ENCODE results near the gene SGCD.

SGCD gene

GRCh38 chr5:156340893-156341292 lies 13.9 kb downstream of the SGCD start:
- no peaks in the 10 kb centered on the region for H3K27me3 ChIP-seq
- no peak overlapping the region for H3K4me3 ChIP-seq (ENCODE audit: low read depth in 1 of 2, low read length in 1 of 2)
- no peak overlapping the region for H3K27ac ChIP-seq
- H3K9me3 ChIP-seq, result peaks cover 3% of the 10 kb centered on the region
- no peak for TF ChIP-seq CTCF (IDR thresholded peaks at IDR 0.05)
- H3K4me1 ChIP-seq (ENCODE audit: control insufficient read depth in 1 of 2, insufficient read depth in 1 of 2, low read depth in 1 of 2, low read length in 1 of 2), result no peaks in the 10 kb centered on the region
- no peaks in the 10 kb centered on the region for H3K36me3 ChIP-seq

GRCh38 chr5:156350256-156350655 lies 23.3 kb downstream of the SGCD start:
- TF ChIP-seq CTCF (IDR thresholded peaks at IDR 0.05), result no peak
- Histone ChIP-seq H3K36me3 (no peaks in the 10 kb centered on the region), H3K4me1 (ENCODE audit: control insufficient read depth in 1 of 2, insufficient read depth in 1 of 2, low read depth in 1 of 2, low read length in 1 of 2) (no peaks in the 10 kb centered on the region), H3K4me3 (ENCODE audit: low read depth in 1 of 2, low read length in 1 of 2) (no peak overlapping the region), H3K27me3 (no peaks in the 10 kb centered on the region), H3K9me3 (no peaks in the 10 kb centered on the region), H3K27ac (no peak overlapping the region)

- Histone ChIP-seq H3K9me3 (no peaks in the 10 kb centered on the region), H3K27ac (no peak overlapping the region), H3K27me3 (no peaks in the 10 kb centered on the region), H3K36me3 (no peaks in the 10 kb centered on the region), H3K4me3 (ENCODE audit: low read depth in 1 of 2, low read length in 1 of 2) (no peak overlapping the region), H3K4me1 (ENCODE audit: control insufficient read depth in 1 of 2, insufficient read depth in 1 of 2, low read depth in 1 of 2, low read length in 1 of 2) (no peaks in the 10 kb centered on the region)
- TF ChIP-seq CTCF (IDR thresholded peaks at IDR 0.05), result no peak
These were observed 24.5 kb downstream of the SGCD start for GRCh38 chr5:156351423-156351822.

GRCh38 chr5:156354571-156354970 lies 27.6 kb downstream of the SGCD start:
- Histone ChIP-seq H3K4me1 (ENCODE audit: control insufficient read depth in 1 of 2, insufficient read depth in 1 of 2, low read depth in 1 of 2, low read length in 1 of 2) (no peaks in the 10 kb centered on the region), H3K27me3 (no peaks in the 10 kb centered on the region), H3K36me3 (no peaks in the 10 kb centered on the region), H3K9me3 (no peaks in the 10 kb centered on the region), H3K27ac (no peak overlapping the region), H3K4me3 (ENCODE audit: low read depth in 1 of 2, low read length in 1 of 2) (no peak overlapping the region)
- no peak for TF ChIP-seq CTCF (IDR thresholded peaks at IDR 0.05)

GRCh38 chr5:156356238-156356637 lies 29.3 kb downstream of the SGCD start:
- Histone ChIP-seq H3K27ac (no peak overlapping the region), H3K36me3 (no peaks in the 10 kb centered on the region), H3K27me3 (no peaks in the 10 kb centered on the region), H3K4me1 (ENCODE audit: control insufficient read depth in 1 of 2, insufficient read depth in 1 of 2, low read depth in 1 of 2, low read length in 1 of 2) (no peaks in the 10 kb centered on the region), H3K9me3 (no peaks in the 10 kb centered on the region), H3K4me3 (ENCODE audit: low read depth in 1 of 2, low read length in 1 of 2) (no peak overlapping the region)
- no peak for TF ChIP-seq CTCF (IDR thresholded peaks at IDR 0.05)

GRCh38 chr5:156359476-156359875 lies 32.5 kb downstream of the SGCD start:
- Histone ChIP-seq H3K36me3 (no peaks in the 10 kb centered on the region), H3K27ac (no peak overlapping the region), H3K4me3 (ENCODE audit: low read depth in 1 of 2, low read length in 1 of 2) (no peak overlapping the region), H3K27me3 (no peaks in the 10 kb centered on the region), H3K9me3 (no peaks in the 10 kb centered on the region), H3K4me1 (ENCODE audit: control insufficient read depth in 1 of 2, insufficient read depth in 1 of 2, low read depth in 1 of 2, low read length in 1 of 2) (no peaks in the 10 kb centered on the region)
- TF ChIP-seq CTCF (IDR thresholded peaks at IDR 0.05), result no peak

All from neutrophil (primary cell).